Osteocyte (in vitro differentiated cells): ENCODE data around the gene CRYZ. TPM values are rescaled to one million over a fixed set of nuclear protein-coding genes. Genes with fewer than 3 reads are reported as not detected.

Experiments
- DNase-seq: peaks from one replicate; pipeline ENCODE4 v3.0.0; 2021; ENCODE audit warnings: mixed read lengths; ENCODE audit not compliant: unreplicated experiment; ENCODE audit errors: extremely low spot score
- H3K27ac Mint-ChIP-seq: one replicate; pipeline ENCODE4 v1.8.0; 2021; ENCODE audit warnings: mild to moderate bottlenecking, mixed read lengths; ENCODE audit not compliant: unreplicated experiment
- H3K27me3 Mint-ChIP-seq: one replicate; pipeline ENCODE4 v1.8.0; 2021; ENCODE audit warnings: mixed read lengths; ENCODE audit not compliant: unreplicated experiment
- H3K36me3 Mint-ChIP-seq: one replicate; pipeline ENCODE4 v1.8.0; 2021; ENCODE audit warnings: mixed read lengths; ENCODE audit not compliant: unreplicated experiment
- H3K4me1 Mint-ChIP-seq: one replicate; pipeline ENCODE4 v1.8.0; 2021; ENCODE audit warnings: mixed read lengths; ENCODE audit not compliant: unreplicated experiment
- H3K4me3 Mint-ChIP-seq: one replicate; pipeline ENCODE4 v1.8.0; 2021; ENCODE audit warnings: mild to moderate bottlenecking, moderate library complexity, mixed read lengths; ENCODE audit not compliant: unreplicated experiment
- H3K9me3 Mint-ChIP-seq: one replicate; pipeline ENCODE4 v1.8.0; 2021; ENCODE audit warnings: mixed read lengths; ENCODE audit not compliant: unreplicated experiment
- CTCF ChIP-seq: fragments of 200-600 bp; sonication (generic); IDR thresholded peaks from 2 replicates; pipeline ENCODE4 v1.5.0; 2021; ENCODE audit warnings: antibody characterized with exemption, mild to moderate bottlenecking, moderate library complexity
- total RNA-seq: library from RNA; stranded (reverse); gene quantifications from 2 replicates; pipeline ENCODE4 v1.2.1, GENCODE V29; 2021

Gene CRYZ
- total RNA-seq, 1 donor from 2014 or later, result 7.1 TPM

GRCh38 chr1:74715806-74716205, 17.0 kb downstream of the CRYZ start:
- H3K9me3 Mint-ChIP-seq, result no peaks in the 10 kb centered on the region
- H3K27me3 Mint-ChIP-seq, result no peaks in the 10 kb centered on the region
- no peaks in the 10 kb centered on the region for H3K36me3 Mint-ChIP-seq
- peaks cover 7% of the 10 kb centered on the region for H3K4me1 Mint-ChIP-seq
- no peak overlapping the region for H3K4me3 Mint-ChIP-seq
- no peak for TF ChIP-seq CTCF
- H3K27ac Mint-ChIP-seq, result no peak overlapping the region
- DNase-seq, result no peak

- no peak for TF ChIP-seq CTCF
- peaks cover 7% of the 10 kb centered on the region for H3K4me1 Mint-ChIP-seq
- no peaks in the 10 kb centered on the region for H3K9me3 Mint-ChIP-seq
- H3K27me3 Mint-ChIP-seq, result no peaks in the 10 kb centered on the region
- no peak overlapping the region for H3K4me3 Mint-ChIP-seq
- DNase-seq, result no peak
- H3K27ac Mint-ChIP-seq, result no peak overlapping the region
- no peaks in the 10 kb centered on the region for H3K36me3 Mint-ChIP-seq
These were observed 17.7 kb downstream of the CRYZ start for GRCh38 chr1:74715236-74715502.

GRCh38 chr1:74714429-74715235, 18.2 kb downstream of the CRYZ start:
- no peak for DNase-seq
- no peaks in the 10 kb centered on the region for H3K9me3 Mint-ChIP-seq

GRCh38 chr1:74713849-74714248, 19.0 kb downstream of the CRYZ start:
- no peak for DNase-seq
- H3K4me1 Mint-ChIP-seq, result peaks cover 7% of the 10 kb centered on the region
- TF ChIP-seq CTCF, result no peak
- H3K9me3 Mint-ChIP-seq, result no peaks in the 10 kb centered on the region
- no peaks in the 10 kb centered on the region for H3K27me3 Mint-ChIP-seq
- H3K4me3 Mint-ChIP-seq, result no peak overlapping the region
- no peaks in the 10 kb centered on the region for H3K36me3 Mint-ChIP-seq
- H3K27ac Mint-ChIP-seq, result no peak overlapping the region

More at GRCh38 chr1:74714429-74715235, 18.2 kb downstream of the CRYZ start:
- Mint-ChIP-seq H3K27me3 (no peaks in the 10 kb centered on the region), H3K4me3 (no peak overlapping the region), H3K27ac (no peak overlapping the region), H3K4me1 (peaks cover 7% of the 10 kb centered on the region), H3K36me3 (no peaks in the 10 kb centered on the region)
- TF ChIP-seq CTCF, result no peak

GRCh38 chr1:74712881-74713280, 20.0 kb downstream of the CRYZ start:
- H3K27me3 Mint-ChIP-seq, result no peaks in the 10 kb centered on the region
- no peak for DNase-seq
- no peak overlapping the region for H3K4me3 Mint-ChIP-seq
- H3K4me1 Mint-ChIP-seq, result peaks cover 7% of the 10 kb centered on the region
- no peaks in the 10 kb centered on the region for H3K9me3 Mint-ChIP-seq
- H3K36me3 Mint-ChIP-seq, result no peaks in the 10 kb centered on the region
- H3K27ac Mint-ChIP-seq, result no peak overlapping the region
- TF ChIP-seq CTCF, result no peak
